ENCODE data around the gene SRGAP3. TPM values are rescaled to one million over a fixed set of nuclear protein-coding genes. Genes with fewer than 3 reads are reported as not detected.

SRGAP3 gene
- total and polyA plus RNA-seq, 10 of the 15 experiments (the other 5 are each of a cell fraction or from before 2014, with no cell fraction given) = 0.32 to 1.7 (median 0.99) TPM

- DNase-seq (ENCODE audit: low read depth, low spot score) (no peak), FAIRE-seq (no peak), ATAC-seq (peak; percentile 17; the same call in 1 of the 3 replicates)
- no peaks in the 10 kb centered on the region for H3K36me3 ChIP-seq (ENCODE audit: control insufficient read depth in 2 of 2, insufficient read depth in 2 of 2, low read length in 1 of 2)
- in situ Hi-C loops (cut with MboI) = no loop called here
- ChIA-PET CTCF (no interaction called here), RAD21 (ENCODE audit: unreplicated experiment) (no interaction called here), SMC1A (ENCODE audit: uncharacterized antibody, unreplicated experiment) (interaction anchor here (0.8 kb wide), 1 partner anchor 219 kb away, joined by 3 read pairs; no protein-coding TSS in a partner anchor), POLR2A (no interaction called here)
- H3K27ac ChIP-seq (ENCODE audit: control insufficient read depth, insufficient read depth) = no peak overlapping the region
- H3K9ac ChIP-seq (ENCODE audit: control insufficient read depth, insufficient read depth, low read length) = no peak overlapping the region
- no peak for TF ChIP-seq LARP7 (IDR thresholded peaks at IDR 0.05)
- TF ChIP-seq SMAD5 (IDR thresholded peaks at IDR 0.05; ENCODE audit: low read depth) = no peak
- TF ChIP-seq RCOR1 (conservative IDR thresholded peaks at IDR 0.05; ENCODE audit: low read depth, low read length) = no peak
- TF ChIP-seq, protein P1, sequence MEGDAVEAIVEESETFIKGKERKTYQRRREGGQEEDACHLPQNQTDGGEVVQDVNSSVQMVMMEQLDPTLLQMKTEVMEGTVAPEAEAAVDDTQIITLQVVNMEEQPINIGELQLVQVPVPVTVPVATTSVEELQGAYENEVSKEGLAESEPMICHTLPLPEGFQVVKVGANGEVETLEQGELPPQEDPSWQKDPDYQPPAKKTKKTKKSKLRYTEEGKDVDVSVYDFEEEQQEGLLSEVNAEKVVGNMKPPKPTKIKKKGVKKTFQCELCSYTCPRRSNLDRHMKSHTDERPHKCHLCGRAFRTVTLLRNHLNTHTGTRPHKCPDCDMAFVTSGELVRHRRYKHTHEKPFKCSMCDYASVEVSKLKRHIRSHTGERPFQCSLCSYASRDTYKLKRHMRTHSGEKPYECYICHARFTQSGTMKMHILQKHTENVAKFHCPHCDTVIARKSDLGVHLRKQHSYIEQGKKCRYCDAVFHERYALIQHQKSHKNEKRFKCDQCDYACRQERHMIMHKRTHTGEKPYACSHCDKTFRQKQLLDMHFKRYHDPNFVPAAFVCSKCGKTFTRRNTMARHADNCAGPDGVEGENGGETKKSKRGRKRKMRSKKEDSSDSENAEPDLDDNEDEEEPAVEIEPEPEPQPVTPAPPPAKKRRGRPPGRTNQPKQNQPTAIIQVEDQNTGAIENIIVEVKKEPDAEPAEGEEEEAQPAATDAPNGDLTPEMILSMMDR (IDR thresholded peaks at IDR 0.05 in 2 of 3, conservative IDR thresholded peaks at IDR 0.05 in 1 of 3; ENCODE audit: control insufficient read depth in 2 of 3, extremely low read depth in 1 of 3, insufficient read depth in 1 of 3, low read depth in 3 of 3, low read length in 3 of 3) = no peak
- no peak for TF ChIP-seq CHD4 (IDR thresholded peaks at IDR 0.05)
- no peak for TF ChIP-seq HSF1 (IDR thresholded peaks at IDR 0.05; ENCODE audit: low read depth, low read length)
- no peak for TF ChIP-seq ESRRA (IDR thresholded peaks at IDR 0.05; ENCODE audit: low read length)
- TF ChIP-seq, protein P2, sequence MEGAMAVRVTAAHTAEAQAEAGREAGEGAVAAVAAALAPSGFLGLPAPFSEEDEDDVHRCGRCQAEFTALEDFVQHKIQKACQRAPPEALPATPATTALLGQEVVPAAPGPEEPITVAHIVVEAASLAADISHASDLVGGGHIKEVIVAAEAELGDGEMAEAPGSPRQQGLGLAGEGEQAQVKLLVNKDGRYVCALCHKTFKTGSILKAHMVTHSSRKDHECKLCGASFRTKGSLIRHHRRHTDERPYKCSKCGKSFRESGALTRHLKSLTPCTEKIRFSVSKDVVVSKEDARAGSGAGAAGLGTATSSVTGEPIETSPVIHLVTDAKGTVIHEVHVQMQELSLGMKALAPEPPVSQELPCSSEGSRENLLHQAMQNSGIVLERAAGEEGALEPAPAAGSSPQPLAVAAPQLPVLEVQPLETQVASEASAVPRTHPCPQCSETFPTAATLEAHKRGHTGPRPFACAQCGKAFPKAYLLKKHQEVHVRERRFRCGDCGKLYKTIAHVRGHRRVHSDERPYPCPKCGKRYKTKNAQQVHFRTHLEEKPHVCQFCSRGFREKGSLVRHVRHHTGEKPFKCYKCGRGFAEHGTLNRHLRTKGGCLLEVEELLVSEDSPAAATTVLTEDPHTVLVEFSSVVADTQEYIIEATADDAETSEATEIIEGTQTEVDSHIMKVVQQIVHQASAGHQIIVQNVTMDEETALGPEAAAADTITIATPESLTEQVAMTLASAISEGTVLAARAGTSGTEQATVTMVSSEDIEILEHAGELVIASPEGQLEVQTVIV (IDR thresholded peaks at IDR 0.05; ENCODE audit: borderline replicate concordance, partially characterized antibody) = no peak
- TF ChIP-seq CBX5 (IDR thresholded peaks at IDR 0.05; ENCODE audit: low read depth) = no peak
- no peak for TF ChIP-seq MTA3 (IDR thresholded peaks at IDR 0.05; ENCODE audit: borderline replicate concordance, low read length)
- TF ChIP-seq, protein P3, sequence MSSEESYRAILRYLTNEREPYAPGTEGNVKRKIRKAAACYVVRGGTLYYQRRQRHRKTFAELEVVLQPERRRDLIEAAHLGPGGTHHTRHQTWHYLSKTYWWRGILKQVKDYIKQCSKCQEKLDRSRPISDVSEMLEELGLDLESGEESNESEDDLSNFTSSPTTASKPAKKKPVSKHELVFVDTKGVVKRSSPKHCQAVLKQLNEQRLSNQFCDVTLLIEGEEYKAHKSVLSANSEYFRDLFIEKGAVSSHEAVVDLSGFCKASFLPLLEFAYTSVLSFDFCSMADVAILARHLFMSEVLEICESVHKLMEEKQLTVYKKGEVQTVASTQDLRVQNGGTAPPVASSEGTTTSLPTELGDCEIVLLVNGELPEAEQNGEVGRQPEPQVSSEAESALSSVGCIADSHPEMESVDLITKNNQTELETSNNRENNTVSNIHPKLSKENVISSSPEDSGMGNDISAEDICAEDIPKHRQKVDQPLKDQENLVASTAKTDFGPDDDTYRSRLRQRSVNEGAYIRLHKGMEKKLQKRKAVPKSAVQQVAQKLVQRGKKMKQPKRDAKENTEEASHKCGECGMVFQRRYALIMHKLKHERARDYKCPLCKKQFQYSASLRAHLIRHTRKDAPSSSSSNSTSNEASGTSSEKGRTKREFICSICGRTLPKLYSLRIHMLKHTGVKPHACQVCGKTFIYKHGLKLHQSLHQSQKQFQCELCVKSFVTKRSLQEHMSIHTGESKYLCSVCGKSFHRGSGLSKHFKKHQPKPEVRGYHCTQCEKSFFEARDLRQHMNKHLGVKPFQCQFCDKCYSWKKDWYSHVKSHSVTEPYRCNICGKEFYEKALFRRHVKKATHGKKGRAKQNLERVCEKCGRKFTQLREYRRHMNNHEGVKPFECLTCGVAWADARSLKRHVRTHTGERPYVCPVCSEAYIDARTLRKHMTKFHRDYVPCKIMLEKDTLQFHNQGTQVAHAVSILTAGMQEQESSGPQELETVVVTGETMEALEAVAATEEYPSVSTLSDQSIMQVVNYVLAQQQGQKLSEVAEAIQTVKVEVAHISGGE (CRISPR knock-in tag; IDR thresholded peaks at IDR 0.05) = no peak
- no peak overlapping the region for H3K4me2 ChIP-seq (ENCODE audit: control insufficient read depth, insufficient read depth)
- WGBS (ENCODE audit: insufficient coverage, insufficient replicate concordance, low lambda C conversion rate, missing lambda C conversion rate) = 38% methylated on average over 8 of the region's 8 CpGs
- H3K4me3 ChIP-seq = no peak overlapping the region
- H3K27me3 ChIP-seq (replicated peaks in 1 of 2; ENCODE audit: control insufficient read depth in 2 of 2, insufficient read depth in 2 of 2, low read length in 1 of 2) = no peaks in the 10 kb centered on the region; a peak in 1 of 4 replicates
- no TSS peak for BruUV-seq (replicated peaks)
- H2AFZ ChIP-seq (ENCODE audit: control insufficient read depth, low read depth, low read length) = no peak overlapping the region
- intact Hi-C loops (cut with micrococcal nuclease; ENCODE audit: unreplicated experiment) = no loop called here
- no peaks in the 10 kb centered on the region for H3K79me2 ChIP-seq (ENCODE audit: control insufficient read depth, insufficient read depth, low read length)
- H3K4me1 ChIP-seq (ENCODE audit: control insufficient read depth, insufficient read depth, low read length) = no peaks in the 10 kb centered on the region
- H3K9me3 ChIP-seq (replicated peaks; ENCODE audit: control insufficient read depth, insufficient read depth, low read length) = no peaks in the 10 kb centered on the region; the same call in 2 of the 3 replicates
- no peaks in the 10 kb centered on the region for H4K20me1 ChIP-seq (ENCODE audit: control insufficient read depth, insufficient read depth)
Observed at GRCh38 chr3:9087831-9088413, 161.5 kb downstream of the SRGAP3 start.
